Measurements from ENCODE around the gene MACIR.

MACIR gene

GRCh38 chr5:103244398-103244797 lies 14.2 kb upstream of the MACIR start:
- no peak for TF ChIP-seq CTCF (IDR thresholded peaks at IDR 0.05; ENCODE audit: low read depth, low read length, missing control alignments)
- in situ Hi-C loops (cut with HindIII; ENCODE audit: low sequenced_read_pairs): no loop called here
- H3K4me3 ChIP-seq (ENCODE audit: low read depth, low read length): no peak overlapping the region
- no peak for DNase-seq (ENCODE audit: low read depth)

- no peak overlapping the region for H3K4me3 ChIP-seq (ENCODE audit: low read depth, low read length)
- no peak for DNase-seq (ENCODE audit: low read depth)
- in situ Hi-C loops (cut with HindIII; ENCODE audit: low sequenced_read_pairs): no loop called here
- no peak for TF ChIP-seq CTCF (IDR thresholded peaks at IDR 0.05; ENCODE audit: low read depth, low read length, missing control alignments)
Measured at GRCh38 chr5:103245761-103246160, 12.8 kb upstream of the MACIR start.

GRCh38 chr5:103247118-103247517 lies 11.4 kb upstream of the MACIR start:
- no peak for DNase-seq (ENCODE audit: low read depth)
- no peak overlapping the region for H3K4me3 ChIP-seq (ENCODE audit: low read depth, low read length)
- in situ Hi-C loops (cut with HindIII; ENCODE audit: low sequenced_read_pairs): no loop called here
- TF ChIP-seq CTCF (IDR thresholded peaks at IDR 0.05; ENCODE audit: low read depth, low read length, missing control alignments): no peak

- TF ChIP-seq CTCF (IDR thresholded peaks at IDR 0.05; ENCODE audit: low read depth, low read length, missing control alignments): no peak
- in situ Hi-C loops (cut with HindIII; ENCODE audit: low sequenced_read_pairs): no loop called here
- no peak for DNase-seq (ENCODE audit: low read depth)
- no peak overlapping the region for H3K4me3 ChIP-seq (ENCODE audit: low read depth, low read length)
Measured at GRCh38 chr5:103249068-103249467, 9.5 kb upstream of the MACIR start.

GRCh38 chr5:103254921-103255320 lies 3.6 kb upstream of the MACIR start:
- no peak overlapping the region for H3K4me3 ChIP-seq (ENCODE audit: low read depth, low read length)
- in situ Hi-C loops (cut with HindIII; ENCODE audit: low sequenced_read_pairs): no loop called here
- DNase-seq (ENCODE audit: low read depth): no peak
- TF ChIP-seq CTCF (IDR thresholded peaks at IDR 0.05; ENCODE audit: low read depth, low read length, missing control alignments): no peak

- H3K4me3 ChIP-seq (ENCODE audit: low read depth, low read length): no peak overlapping the region
- no peak for TF ChIP-seq CTCF (IDR thresholded peaks at IDR 0.05; ENCODE audit: low read depth, low read length, missing control alignments)
- in situ Hi-C loops (cut with HindIII; ENCODE audit: low sequenced_read_pairs): no loop called here
- no peak for DNase-seq (ENCODE audit: low read depth)
Measured at GRCh38 chr5:103255691-103256090, 2.9 kb upstream of the MACIR start.

GRCh38 chr5:103256178-103256577 lies 2.4 kb upstream of the MACIR start:
- no peak for TF ChIP-seq CTCF (IDR thresholded peaks at IDR 0.05; ENCODE audit: low read depth, low read length, missing control alignments)
- no peak overlapping the region for H3K4me3 ChIP-seq (ENCODE audit: low read depth, low read length)
- in situ Hi-C loops (cut with HindIII; ENCODE audit: low sequenced_read_pairs): no loop called here
- DNase-seq (ENCODE audit: low read depth): no peak

Measured in astrocyte of the cerebellum (primary cell).